SU-DHL-6 (cell line): Measurements from ENCODE around the gene LRP2BP.

ENCODE experiments used
- EZH2phosphoT487 ChIP-seq: fragments of 200-600 bp; sonication (generic), shearing (Covaris generic); conservative IDR thresholded peaks from 2 replicates; pipeline ENCODE4 v1.6.1; 2018; ENCODE audit warnings: mild to moderate bottlenecking, antibody characterized with exemption, low read length, moderate library complexity, mixed read lengths
- TF ChIP-seq, protein P1 (sequence below): fragments of 200-600 bp; sonication (generic); IDR thresholded peaks from one replicate; pipeline ENCODE4 v1.5.1; 2017; ENCODE audit warnings: antibody characterized with exemption, mild to moderate bottlenecking, low read length, moderate library complexity; ENCODE audit not compliant: insufficient read depth, poor library complexity, severe bottlenecking

DNA sequence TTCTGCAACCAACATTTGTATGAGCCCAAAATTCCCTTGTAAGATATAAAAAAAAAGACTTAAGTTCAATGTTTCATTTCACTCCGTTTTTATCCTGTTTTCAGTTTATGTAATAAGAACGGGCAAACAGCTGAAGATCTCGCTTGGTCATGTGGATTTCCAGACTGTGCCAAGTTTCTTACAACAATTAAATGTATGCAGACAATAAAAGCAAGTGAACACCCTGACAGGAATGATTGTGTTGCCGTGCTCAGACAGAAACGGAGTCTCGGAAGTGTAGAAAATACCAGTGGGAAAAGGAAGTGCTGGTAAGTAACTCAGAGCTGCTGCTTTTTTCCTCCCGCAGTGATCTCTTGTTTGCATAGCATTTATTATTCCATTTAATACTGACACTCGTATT, 3.7 kb upstream of the LRP2BP start:
- TF ChIP-seq, protein P1, sequence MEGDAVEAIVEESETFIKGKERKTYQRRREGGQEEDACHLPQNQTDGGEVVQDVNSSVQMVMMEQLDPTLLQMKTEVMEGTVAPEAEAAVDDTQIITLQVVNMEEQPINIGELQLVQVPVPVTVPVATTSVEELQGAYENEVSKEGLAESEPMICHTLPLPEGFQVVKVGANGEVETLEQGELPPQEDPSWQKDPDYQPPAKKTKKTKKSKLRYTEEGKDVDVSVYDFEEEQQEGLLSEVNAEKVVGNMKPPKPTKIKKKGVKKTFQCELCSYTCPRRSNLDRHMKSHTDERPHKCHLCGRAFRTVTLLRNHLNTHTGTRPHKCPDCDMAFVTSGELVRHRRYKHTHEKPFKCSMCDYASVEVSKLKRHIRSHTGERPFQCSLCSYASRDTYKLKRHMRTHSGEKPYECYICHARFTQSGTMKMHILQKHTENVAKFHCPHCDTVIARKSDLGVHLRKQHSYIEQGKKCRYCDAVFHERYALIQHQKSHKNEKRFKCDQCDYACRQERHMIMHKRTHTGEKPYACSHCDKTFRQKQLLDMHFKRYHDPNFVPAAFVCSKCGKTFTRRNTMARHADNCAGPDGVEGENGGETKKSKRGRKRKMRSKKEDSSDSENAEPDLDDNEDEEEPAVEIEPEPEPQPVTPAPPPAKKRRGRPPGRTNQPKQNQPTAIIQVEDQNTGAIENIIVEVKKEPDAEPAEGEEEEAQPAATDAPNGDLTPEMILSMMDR = no peak
- TF ChIP-seq EZH2phosphoT487 = no peak
